HG03469 (cell line): ENCODE measurements around the gene ZNF440.

Experiments
- ATAC-seq: cut with Tn5 transposase; IDR thresholded peaks from one replicate; pipeline ENCODE4 v1.9.1; 2021; ENCODE audit warnings: mild to moderate bottlenecking, moderate library complexity, moderate number of reproducible peaks; ENCODE audit not compliant: unreplicated experiment

ZNF440 gene

DNA sequence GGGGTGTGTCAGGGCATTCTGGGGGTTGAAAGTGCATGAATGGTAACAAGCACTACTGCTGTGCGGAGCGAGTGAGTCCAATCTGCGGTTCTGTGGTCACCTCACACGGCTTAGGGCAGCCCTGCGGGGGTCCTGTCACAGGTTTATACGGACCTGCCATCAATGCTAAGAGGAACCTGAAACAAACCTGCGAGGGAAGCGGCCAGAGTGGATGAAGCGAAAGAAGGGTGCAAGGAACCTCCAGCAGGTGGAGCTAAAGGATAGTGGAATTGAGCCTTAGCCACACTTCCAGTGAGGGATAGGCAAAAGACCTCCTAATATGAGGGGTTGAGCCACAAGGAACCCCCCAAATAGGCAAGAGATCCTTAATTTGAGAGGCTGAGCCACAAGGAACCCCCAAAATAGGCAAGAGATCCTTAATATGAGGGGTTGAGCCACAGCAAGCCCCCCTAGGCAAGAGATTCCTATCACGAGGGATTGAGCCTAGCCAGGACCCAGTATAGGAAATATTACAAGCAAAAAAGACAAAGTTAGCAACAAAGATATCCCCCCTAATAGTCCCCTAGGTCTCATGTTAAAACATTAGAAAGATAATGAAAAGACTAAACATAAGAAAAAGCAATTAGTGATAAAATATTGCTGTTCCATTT, 67.2 kb downstream of the ZNF440 start:
- no peak for ATAC-seq

DNA sequence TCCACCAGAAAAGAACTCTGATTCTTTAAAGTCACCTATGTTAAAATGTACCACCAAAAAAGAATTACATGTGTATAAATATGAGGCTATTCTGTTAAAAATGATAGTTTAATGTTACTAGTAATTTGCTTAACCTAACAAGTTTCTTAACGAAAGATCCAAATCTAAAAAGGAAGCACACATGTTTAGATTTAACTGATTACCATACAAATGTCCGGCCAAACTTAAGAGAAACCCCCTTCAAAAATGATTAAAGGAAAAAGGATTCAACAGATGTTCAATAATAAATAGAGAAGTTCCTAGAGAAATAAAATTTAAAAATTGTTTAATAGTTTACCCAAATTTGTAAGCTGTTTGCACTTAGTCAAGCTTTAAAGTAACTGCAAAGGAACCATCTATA, 68.5 kb downstream of the ZNF440 start:
- no peak for ATAC-seq
